DMS 273 (cell line): ENCODE results near the gene HOXD12.

Source experiments
- DNase-seq: peaks from one replicate; lab custom pipeline; 2025; ENCODE audit not compliant: unreplicated experiment; lab: John Stamatoyannopoulos, UW

HOXD12 gene

DNA sequence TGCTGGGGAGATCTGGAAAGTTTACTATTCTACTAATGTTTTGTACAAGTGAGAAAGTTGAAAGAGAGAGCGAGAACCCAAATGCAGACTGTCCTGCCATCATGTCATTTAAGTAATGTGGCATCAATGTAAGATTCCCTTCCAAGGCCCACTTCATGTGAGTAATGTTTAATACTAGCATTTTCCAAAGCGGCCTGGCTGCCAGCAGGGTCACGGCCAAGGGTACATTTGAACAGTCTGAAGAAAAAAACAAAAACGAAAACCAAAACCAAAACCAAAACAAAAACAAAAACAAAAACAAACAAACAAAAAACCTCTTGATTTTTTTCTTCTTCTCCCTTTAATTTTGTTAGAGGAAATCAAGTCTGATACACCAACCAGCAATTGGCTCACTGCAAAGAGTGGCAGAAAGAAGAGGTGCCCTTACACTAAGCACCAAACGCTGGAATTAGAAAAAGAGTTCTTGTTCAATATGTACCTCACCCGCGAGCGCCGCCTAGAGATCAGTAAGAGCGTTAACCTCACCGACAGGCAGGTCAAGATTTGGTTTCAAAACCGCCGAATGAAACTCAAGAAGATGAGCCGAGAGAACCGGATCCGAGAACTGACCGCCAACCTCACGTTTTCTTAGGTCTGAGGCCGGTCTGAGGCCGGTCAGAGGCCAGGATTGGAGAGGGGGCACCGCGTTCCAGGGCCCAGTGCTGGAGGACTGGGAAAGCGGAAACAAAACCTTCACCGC, 19.2 kb downstream of the HOXD12 start:
- no peak for DNase-seq

DNA sequence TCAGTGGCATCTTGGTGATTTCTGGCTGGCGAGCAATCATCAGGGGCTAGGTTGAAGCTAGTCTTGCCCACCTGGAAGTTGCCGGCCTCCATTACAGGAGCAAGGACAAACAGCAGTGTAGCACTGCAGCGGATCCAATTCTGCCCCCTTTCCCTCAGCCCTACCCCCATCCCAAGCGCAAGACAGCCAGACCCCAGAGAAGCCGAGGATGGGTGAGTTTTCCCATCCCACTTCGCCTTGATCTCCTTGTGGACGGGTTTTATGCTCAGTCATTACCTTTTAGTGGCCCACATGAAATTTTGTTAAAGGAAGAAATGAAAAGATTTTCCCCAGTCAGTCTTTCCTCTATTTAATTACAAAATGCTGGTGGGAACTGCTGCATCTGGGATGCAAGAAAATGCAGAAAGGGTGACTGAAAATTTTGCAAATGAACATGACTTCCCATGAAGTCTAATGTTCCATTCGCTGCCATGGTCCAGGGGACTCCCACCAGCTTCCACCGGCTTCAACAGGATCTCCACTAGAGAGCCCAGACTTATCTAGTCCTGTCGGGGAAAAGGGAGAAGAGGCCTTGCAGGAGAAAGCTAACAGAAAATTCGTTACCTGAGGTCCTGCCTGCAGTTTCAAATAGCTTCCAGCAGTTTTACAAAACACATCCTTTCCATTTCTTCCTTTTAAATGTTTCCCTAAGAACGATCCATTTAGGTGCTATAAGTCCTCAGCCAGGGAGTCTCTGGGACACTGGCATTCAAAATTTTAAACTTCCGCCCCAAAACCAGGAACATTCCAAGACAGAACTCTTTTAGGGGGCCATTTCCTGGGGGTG, 21.0 kb downstream of the HOXD12 start:
- no peak for DNase-seq

GRCh38 chr2:176121190-176122051, 21.8 kb downstream of the HOXD12 start:
- no peak for DNase-seq

DNA sequence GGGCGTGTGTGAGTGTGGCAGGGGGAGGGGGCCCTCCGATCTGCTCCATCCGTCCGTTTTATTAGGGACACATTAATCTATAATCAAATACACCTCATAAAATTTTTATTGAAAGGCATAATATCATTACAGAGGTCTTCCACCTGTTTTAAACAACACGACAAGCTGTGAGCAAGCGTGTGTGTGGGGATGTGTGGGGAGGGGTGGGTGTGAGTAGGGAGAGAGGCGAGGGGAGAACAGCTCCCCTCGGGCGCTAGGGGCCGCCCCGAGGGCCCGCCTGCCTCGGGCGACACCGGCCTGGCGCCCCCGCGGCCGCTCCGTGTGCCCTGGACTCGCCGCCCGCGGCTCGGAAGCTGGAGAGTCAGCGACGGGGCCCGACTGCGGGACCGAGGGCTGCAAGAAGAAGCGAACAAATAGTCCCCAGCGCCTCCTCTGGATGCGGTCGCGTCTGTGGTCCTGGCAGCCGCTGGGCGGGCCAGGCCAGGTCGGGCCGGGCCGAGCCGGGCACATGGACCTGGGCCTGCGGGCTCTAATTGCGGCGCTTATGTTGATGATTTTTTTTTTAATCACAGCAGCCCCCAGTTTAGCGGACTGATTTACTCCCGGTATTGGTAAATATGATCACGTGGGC, 22.6 kb downstream of the HOXD12 start:
- DNase-seq = no peak

DNA sequence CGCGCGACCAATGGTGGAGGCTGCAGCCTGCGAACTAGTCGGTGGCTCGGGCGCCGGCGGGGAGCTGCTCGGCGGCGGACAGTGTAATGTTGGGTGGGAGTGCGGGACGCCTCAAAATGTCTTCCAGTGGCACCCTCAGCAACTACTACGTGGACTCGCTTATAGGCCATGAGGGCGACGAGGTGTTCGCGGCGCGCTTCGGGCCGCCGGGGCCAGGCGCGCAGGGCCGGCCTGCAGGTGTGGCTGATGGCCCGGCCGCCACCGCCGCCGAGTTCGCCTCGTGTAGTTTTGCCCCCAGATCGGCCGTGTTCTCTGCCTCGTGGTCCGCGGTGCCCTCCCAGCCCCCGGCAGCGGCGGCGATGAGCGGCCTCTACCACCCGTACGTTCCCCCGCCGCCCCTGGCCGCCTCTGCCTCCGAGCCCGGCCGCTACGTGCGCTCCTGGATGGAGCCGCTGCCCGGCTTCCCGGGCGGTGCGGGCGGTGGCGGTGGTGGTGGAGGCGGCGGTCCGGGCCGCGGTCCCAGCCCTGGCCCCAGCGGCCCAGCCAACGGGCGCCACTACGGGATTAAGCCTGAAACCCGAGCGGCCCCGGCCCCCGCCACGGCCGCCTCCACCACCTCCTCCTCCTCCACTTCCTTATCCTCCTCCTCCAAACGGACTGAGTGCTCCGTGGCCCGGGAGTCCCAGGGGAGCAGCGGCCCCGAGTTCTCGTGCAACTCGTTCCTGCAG, 23.3 kb downstream of the HOXD12 start, which contains the start of gene HOXD9:
HOXD9 (plus strand) TSS at position 37 of the 728 bp plus-strand sequence; CDS start at position 87, 50 bp downstream.
- DNase-seq = no peak

GRCh38 chr2:176123411-176124109, 24.0 kb downstream of the HOXD12 start:
- no peak for DNase-seq

- DNase-seq = no peak
Observed at GRCh38 chr2:176124110-176124946, 24.7 kb downstream of the HOXD12 start.

- no peak for DNase-seq
Observed at GRCh38 chr2:176124947-176125771, 25.6 kb downstream of the HOXD12 start.

DNA sequence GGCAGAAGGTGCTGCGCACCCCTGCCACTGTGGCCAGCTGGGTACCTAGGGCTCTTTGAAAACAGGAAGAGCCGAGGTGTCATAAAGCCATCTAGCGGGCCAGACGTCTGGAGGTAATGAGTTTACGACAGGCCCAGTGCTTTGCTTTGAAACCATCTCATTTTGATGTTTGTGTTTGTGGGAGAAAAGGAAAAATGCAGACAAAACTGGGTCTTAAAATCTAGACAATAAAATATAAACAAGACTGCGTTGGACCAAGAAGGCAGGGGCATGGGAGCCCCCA, 26.1 kb downstream of the HOXD12 start:
- DNase-seq = no peak

DNA sequence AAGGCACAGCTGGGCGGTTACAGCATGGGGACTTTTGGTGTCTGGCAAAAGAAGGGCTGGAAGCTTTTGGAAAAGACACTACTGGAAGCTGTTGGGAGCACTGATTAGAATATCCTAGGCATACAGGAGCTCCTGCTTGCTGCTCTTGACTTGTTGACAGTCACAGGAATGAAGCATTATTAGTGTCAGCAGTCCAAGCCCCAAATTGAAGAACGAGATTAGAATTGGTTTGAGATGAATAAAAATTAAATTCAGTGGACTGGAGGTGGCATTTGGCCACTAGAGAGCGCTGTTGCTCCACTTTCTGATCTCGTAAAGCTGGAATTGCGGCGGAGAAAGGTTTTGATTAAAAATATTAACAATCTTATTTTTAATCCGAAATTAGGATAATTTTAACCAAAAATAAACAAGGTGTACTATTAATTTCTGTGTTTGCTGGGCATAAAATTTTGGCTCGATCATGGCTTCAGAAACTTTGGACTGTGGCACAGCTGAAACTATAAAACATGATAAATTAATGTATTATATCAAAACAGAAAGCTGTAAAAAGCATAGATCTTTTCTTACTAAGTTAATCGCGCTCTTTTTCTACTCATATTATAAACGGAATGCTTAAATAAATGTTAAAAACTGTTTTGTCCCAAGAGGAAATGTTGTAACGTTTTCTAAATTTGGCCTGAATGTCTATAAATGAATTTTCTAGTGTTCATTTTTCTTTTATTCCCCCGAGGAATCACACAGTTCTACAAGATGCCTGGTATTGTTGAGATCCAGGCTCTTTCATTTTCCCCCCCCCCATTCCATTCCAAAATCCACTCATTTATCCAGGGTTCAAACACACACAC, 27.6 kb downstream of the HOXD12 start:
- peak; percentile 85 for DNase-seq

- DNase-seq = no peak
Observed at GRCh38 chr2:176127774-176128072, 28.1 kb downstream of the HOXD12 start.

- no peak for DNase-seq
Observed at GRCh38 chr2:176128172-176128981, 28.8 kb downstream of the HOXD12 start.

GRCh38 chr2:176128982-176129796, 29.6 kb downstream of the HOXD12 start, which contains the start of gene HOXD8:
Gene HOXD8, plus strand, starts transcription at chr2:176129705. Its CDS starts 662 bp downstream, at chr2:176130367.
- DNase-seq = peak; percentile 71

DNA sequence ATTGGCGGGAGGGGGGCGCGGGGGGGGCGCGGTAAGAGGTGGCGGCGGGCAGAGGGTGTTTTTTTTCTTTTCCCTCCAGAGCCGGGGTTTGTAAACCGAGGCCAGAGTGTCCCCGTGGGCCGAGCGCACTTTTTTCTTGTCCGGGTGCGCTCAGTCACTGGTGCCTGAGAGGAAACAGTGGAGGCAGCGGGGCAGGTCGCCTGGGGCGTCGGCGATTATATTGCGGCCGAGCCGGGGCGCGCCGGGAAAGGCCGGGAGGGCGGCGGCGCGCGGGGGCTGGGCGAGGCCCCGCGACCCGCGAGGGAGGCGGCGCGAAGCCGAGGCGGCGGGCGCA, 30.2 kb downstream of the HOXD12 start:
- DNase-seq = no peak

DNA sequence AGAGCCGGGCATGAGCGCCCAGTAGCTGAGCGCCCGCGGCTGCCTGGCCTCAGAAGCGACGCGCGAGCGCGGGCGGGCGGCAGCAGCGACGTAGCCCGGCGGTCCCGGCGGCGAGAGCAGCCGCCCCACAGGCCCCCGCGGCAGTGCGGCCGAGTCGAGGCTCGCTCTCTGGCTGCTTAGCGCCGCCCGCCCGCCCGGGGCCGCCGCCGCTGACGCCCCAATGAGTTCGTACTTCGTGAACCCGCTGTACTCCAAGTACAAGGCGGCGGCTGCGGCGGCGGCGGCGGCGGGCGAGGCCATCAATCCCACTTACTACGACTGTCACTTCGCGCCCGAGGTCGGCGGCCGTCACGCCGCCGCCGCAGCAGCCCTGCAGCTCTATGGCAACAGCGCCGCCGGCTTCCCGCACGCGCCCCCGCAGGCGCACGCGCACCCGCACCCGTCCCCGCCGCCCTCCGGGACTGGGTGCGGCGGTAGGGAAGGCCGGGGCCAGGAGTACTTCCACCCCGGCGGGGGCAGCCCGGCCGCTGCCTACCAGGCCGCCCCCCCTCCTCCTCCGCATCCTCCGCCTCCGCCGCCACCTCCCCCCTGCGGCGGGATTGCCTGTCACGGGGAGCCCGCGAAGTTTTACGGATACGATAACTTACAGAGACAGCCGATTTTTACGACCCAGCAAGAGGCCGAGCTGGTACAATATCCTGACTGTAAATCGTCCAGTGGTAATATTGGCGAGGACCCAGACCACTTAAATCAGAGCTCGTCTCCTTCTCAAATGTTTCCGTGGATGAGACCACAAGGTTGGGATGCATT, 30.8 kb downstream of the HOXD12 start:
- DNase-seq = peak; percentile 62
